Pancreas (tissue), 10 donors: ENCODE data around the gene CLDN34. TPM values are rescaled to one million over a fixed set of nuclear protein-coding genes. Genes with fewer than 3 reads are reported as not detected.

ENCODE experiments used
- ATAC-seq, 4 donors: fragments of 200-7000 bp; cut with Tn5 transposase; one replicate each; pipeline versions ENCODE4 v1.8.0 to v1.9.1; 2020; ENCODE audit warnings: mild to moderate bottlenecking in 4 of 4, moderate library complexity in 4 of 4
- DNase-seq, 6 donors: peaks; one replicate each; pipeline ENCODE4 v3.0.0-alpha.2; 2020
- FAIRE-seq: peaks from 2 replicates; lab custom pipeline; 2012; peaks lifted over from hg19 to GRCh38; lab: Jason Lieb, UNC
- H3K27ac ChIP-seq, 4 donors: fragments of 200-600 bp; sonication (generic); 1 replicate in 3 of 4; 2 replicates in 1 of 4; pipeline versions ENCODE4 v1.5.0 to v1.8.0; 2020
- H3K27me3 ChIP-seq, 4 donors: fragments of 200-600 bp; one replicate each; pipeline ENCODE4 v1.8.0; 2021
- H3K36me3 ChIP-seq, 3 donors: fragments of 200-600 bp; sonication (generic) in 1 of 3; one replicate each; pipeline versions ENCODE4 v1.5.0 to v1.8.0; 2020 to 2021
- H3K4me1 ChIP-seq, 3 donors: fragments of 200-600 bp; one replicate each; pipeline ENCODE4 v1.8.0; 2021
- H3K4me3 ChIP-seq, 4 donors: fragments of 200-600 bp; sonication (generic) in 2 of 4; one replicate each; pipeline versions ENCODE4 v1.5.0 to v1.8.0; 2020 to 2021
- H3K9me3 ChIP-seq, 4 donors: fragments of 200-600 bp; one replicate each; pipeline ENCODE4 v1.8.0; 2021
- WGBS, 2 donors: extraction: QIAGEN DNeasy Blood & Tissue Kit; methylation state at CpG; one replicate each; pipeline ENCODE4 v1.1.7; 2013; 5-methylcytosine and 5-hydroxymethylcytosine counted together
- intact Hi-C, 3 donors: fragments of 100-400 bp; cut with DNase I; formaldehyde crosslinking; loops; one replicate each; pipeline versions ENCODE4 v1.11.1 to v1.14.2; 2022
- polyA plus RNA-seq, 2 donors: library from polyadenylated mRNA; stranded (reverse); fragments of 200-250 nt; gene quantifications; one replicate each; pipeline ENCODE4 v1.2.3, GENCODE V29; 2013
- total RNA-seq, 6 donors: library from RNA; stranded (reverse); fragmentation: NEBNext Ultra II Directional in 4 of 6; extraction: Animal tissue kit (Norgen Biotek cat#: 25700) in 4 of 6; gene quantifications; one replicate each; pipeline versions ENCODE4 v1.2.1 to v1.2.4, GENCODE V29; 2021 to 2023
- TF ChIP-seq, protein P1 (sequence below), 4 donors: fragments of 200-600 bp; sonication (generic) in 3 of 4; IDR thresholded peaks; one replicate each; pipeline versions ENCODE4 v1.5.0 to v1.8.0; 2021; ENCODE audit warnings: antibody characterized with exemption in 4 of 4
- donor health status: healthy with polysubstance abuse.
- donor health status: DM: no; HTN: no; CAD: no; lungs with moderate emphysema.
- donor health status: DM: no; HTN: no; CAD: no.
- donor health status: control.
- donor health status: control.
- donor health status: Bipolar disorder and iron deficiency.
- donor health status: DM: yes; HTN: yes; CAD: no.
- donor health status: DM: no; HTN: no; CAD: no.
- donor health status: DM: no; HTN: no; CAD: no.
- donor health status: DM: yes; HTN: yes; CAD: no.

Gene CLDN34
- total and polyA plus RNA-seq, 8 donors, result 0.19 to 0.40 (median 0.29) TPM; not detected in 1

DNA sequence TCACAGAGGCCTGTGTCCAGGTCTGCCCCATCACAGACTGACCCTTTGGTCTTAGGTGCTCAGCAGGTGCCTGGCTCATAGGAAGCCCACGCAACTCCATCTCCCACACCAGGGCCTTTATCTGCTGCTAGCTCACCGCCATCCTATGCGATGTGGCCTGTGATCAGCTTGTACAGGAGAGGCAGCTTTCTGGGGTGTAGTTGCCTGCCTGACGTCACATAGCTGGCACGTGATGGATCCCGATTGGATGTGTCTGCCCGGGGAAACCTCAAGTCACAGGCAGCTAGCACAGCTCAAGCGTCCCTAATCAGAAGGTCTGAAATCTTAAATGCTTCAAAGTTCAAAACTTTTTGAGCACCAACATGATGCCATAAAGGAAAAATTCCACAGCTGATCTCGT lies 41.2 kb upstream of the CLDN34 start:
- Histone ChIP-seq H3K27ac (no peak overlapping the region), H3K36me3 (no peaks in the 10 kb centered on the region), H3K9me3 (no peaks in the 10 kb centered on the region), H3K4me3 (no peak overlapping the region), H3K4me1 (no peaks in the 10 kb centered on the region), H3K27me3 (no peaks in the 10 kb centered on the region)
- peak in 1 of 6 donors; percentile 21 for DNase-seq
- WGBS, 2 donors, result 85 to 93% methylated on average over 9 of the region's 9 CpGs
- intact Hi-C loops, result no loop called here
- TF ChIP-seq, protein P1, sequence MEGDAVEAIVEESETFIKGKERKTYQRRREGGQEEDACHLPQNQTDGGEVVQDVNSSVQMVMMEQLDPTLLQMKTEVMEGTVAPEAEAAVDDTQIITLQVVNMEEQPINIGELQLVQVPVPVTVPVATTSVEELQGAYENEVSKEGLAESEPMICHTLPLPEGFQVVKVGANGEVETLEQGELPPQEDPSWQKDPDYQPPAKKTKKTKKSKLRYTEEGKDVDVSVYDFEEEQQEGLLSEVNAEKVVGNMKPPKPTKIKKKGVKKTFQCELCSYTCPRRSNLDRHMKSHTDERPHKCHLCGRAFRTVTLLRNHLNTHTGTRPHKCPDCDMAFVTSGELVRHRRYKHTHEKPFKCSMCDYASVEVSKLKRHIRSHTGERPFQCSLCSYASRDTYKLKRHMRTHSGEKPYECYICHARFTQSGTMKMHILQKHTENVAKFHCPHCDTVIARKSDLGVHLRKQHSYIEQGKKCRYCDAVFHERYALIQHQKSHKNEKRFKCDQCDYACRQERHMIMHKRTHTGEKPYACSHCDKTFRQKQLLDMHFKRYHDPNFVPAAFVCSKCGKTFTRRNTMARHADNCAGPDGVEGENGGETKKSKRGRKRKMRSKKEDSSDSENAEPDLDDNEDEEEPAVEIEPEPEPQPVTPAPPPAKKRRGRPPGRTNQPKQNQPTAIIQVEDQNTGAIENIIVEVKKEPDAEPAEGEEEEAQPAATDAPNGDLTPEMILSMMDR (IDR thresholded peaks at IDR 0.05), result no peak
- no peak for FAIRE-seq
- ATAC-seq, result no peak

DNA sequence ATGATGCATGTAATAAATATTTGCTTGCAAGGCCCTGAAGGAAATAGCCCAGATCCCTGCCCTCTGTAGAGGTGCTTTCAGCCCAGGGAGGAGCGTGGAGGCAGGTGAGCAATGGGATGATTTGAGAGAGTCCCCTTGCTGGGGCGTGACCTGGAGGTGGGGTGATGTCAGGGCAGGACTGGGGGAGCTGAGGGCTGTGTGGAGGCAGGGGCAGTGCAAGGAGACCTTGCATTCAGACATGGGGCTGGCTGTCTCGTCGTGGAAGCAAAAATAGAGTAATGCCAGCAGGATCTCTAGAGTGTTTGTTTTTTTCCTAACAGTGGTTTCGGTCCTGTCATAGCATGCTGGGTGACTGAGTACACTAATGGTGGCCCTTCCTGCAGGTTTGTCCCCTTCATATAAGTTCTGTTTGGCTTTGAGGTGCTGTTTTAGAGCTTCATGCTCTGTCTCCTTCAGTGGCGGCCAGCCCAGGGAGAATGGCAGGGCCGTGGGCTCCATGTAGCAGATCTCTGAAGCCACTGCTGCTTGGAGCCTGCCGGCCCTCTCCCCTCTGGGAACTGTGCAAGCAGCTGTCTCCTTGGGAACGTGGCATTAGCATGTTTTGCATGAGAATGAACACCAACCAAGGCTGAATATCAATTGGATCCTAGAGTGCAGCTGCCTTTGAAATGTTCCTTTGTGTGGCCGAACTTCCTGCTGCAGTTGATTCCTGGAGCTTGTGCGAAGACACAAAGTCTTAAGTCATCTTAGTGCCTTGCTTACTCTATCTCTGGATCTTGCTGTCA lies 39.3 kb upstream of the CLDN34 start:
- no peaks in the 10 kb centered on the region for H3K36me3 ChIP-seq
- no peak overlapping the region for H3K27ac ChIP-seq
- WGBS, 2 donors, result 47 to 75% methylated on average over 11 of the region's 11 CpGs
- no peaks in the 10 kb centered on the region for H3K27me3 ChIP-seq
- no peaks in the 10 kb centered on the region for H3K4me1 ChIP-seq
- ATAC-seq (no peak), DNase-seq (peak in 1 of 6 donors; percentile 21), FAIRE-seq (no peak)
- intact Hi-C loops, result no loop called here
- no peak overlapping the region for H3K4me3 ChIP-seq
- no peaks in the 10 kb centered on the region for H3K9me3 ChIP-seq
- TF ChIP-seq, protein P1 (IDR thresholded peaks at IDR 0.05), result no peak

DNA sequence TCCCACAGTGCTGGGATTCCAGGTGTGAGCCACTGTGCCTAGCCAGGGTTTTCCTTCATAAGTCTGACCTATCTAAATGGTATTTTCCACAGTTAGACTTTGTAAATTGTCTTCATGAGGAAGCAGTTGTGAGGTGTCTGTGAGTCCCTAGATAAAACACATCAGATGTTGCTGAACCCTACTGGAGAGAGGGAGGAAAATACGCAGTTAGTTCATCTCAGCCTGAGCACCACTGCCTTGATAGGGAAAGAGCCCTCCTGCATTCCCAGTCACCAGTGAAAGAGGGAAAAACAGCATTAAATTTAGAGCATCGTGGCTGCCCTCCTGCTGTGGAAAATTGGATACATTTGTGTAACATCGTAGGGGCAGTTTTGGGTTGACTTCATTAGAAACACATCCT lies 31.7 kb upstream of the CLDN34 start:
- DNase-seq, result no peak
- 79 to 91% methylated on average over 3 of the region's 3 CpGs for WGBS, 2 donors
- Histone ChIP-seq H3K27ac (no peak overlapping the region), H3K27me3 (no peaks in the 10 kb centered on the region), H3K36me3 (no peaks in the 10 kb centered on the region), H3K4me3 (no peak overlapping the region), H3K4me1 (no peaks in the 10 kb centered on the region), H3K9me3 (no peaks in the 10 kb centered on the region)
- intact Hi-C loops, result no loop called here
- TF ChIP-seq, protein P1 (IDR thresholded peaks at IDR 0.05), result no peak
- no peak for FAIRE-seq
- ATAC-seq, result no peak

DNA sequence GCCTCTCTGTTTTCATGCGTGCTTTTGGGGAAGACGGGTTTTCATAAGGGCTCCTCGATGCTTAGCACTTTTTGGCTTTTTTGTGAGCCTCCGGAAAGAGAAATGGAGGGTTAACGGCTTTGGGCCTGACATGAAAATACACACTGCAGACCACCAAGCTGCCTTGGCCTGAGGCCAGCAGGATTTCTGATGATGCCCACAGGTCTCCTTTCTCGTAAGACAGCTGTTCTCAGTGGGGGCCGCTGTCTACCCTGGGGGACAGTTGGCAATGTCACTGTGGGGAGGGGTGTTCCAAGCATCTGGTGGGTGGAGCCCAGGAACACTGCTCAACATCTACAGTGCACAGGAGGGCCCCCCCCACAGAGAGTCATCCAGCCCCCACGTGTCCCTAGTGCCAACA lies 29.4 kb upstream of the CLDN34 start:
- no peak overlapping the region for H3K27ac ChIP-seq
- ATAC-seq (no peak), FAIRE-seq (no peak), DNase-seq (no peak)
- intact Hi-C loops, result no loop called here
- TF ChIP-seq, protein P1 (IDR thresholded peaks at IDR 0.05), result no peak
- H3K36me3 ChIP-seq, result no peaks in the 10 kb centered on the region
- no peaks in the 10 kb centered on the region for H3K9me3 ChIP-seq
- WGBS, 2 donors, result 81 to 87% methylated on average over 8 of the region's 8 CpGs
- no peaks in the 10 kb centered on the region for H3K4me1 ChIP-seq
- H3K4me3 ChIP-seq, result no peak overlapping the region
- H3K27me3 ChIP-seq, result no peaks in the 10 kb centered on the region

DNA sequence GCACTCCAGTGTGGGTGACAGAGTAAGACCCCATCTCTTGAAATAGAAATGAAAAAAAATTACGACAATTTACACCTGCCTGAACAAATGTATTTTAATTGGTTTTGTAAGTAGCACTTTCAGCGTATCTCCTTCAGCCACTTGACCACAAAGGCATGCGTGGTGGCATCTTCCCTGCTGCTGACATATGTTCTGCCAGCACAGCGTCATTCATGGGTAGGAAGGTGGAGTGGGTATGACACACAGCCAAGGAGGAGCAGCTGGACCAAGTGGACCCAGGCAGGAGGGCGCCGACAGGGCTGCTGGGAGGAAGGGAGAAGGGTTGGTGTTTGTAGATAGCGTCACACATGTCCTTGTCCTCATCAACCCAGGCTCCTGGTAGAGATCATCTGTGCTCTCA lies 28.6 kb upstream of the CLDN34 start:
- no peaks in the 10 kb centered on the region for H3K27me3 ChIP-seq
- 87 to 95% methylated on average over 7 of the region's 7 CpGs for WGBS, 2 donors
- ATAC-seq (no peak), FAIRE-seq (no peak), DNase-seq (no peak)
- H3K9me3 ChIP-seq, result no peaks in the 10 kb centered on the region
- H3K4me3 ChIP-seq, result no peak overlapping the region
- H3K4me1 ChIP-seq, result no peaks in the 10 kb centered on the region
- no peak overlapping the region for H3K27ac ChIP-seq
- H3K36me3 ChIP-seq, result no peaks in the 10 kb centered on the region
- TF ChIP-seq, protein P1 (IDR thresholded peaks at IDR 0.05), result no peak
- intact Hi-C loops, result no loop called here
